ENCODE results near the gene FGD2.

GRCh38 chr6:37030599-37030998, 25.1 kb downstream of the FGD2 start:
- TF ChIP-seq SUZ12 (IDR thresholded peaks at IDR 0.05; ENCODE audit: extremely low read depth, insufficient read depth, insufficient read length): no peak
- no peak for TF ChIP-seq YY1 (IDR thresholded peaks at IDR 0.05; ENCODE audit: insufficient read depth, insufficient read length)
- no peak for TF ChIP-seq ZNF274 (IDR thresholded peaks at IDR 0.05; ENCODE audit: low read depth, low read length)

Data from NT2/D1 (cell line).